Measurements from ENCODE around the gene VWA8.
"Not testable (repeated sequence)": the region's sequence is repeated elsewhere in the genome, so short reads cannot be mapped to it uniquely, and the experiment has no call there.

Gene VWA8

DNA sequence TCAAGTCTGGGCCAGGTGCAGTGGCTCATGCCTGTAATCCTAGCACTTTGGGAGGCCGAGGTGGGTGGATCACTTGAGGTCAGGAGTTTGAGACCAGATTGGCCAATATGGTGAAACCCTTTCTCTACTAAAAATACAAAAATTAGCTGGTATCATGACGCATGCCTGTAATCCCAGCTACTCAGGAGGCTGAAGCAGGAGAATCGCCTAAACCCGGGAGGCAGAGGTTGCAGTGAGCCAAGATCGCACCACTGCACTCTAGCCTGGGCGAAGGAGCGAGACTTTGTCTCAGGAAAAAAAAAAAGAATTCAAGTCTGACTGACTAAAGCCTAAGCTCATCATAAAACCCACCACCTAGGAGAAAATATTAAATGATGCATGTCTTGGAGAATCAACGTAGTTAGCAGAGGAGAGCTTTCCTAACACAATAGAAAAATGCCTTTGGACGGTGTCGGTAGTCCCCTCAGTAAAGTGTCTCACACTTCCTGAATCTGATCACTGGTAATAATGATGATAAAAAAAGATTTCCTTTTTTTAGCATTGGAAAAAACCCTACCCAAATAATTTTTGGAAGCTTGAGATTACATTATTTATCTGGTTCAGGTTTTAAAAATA lies 313.1 kb downstream of the VWA8 start:
- not testable (repeated sequence) for DNase-seq (ENCODE audit: low spot score)

DNA sequence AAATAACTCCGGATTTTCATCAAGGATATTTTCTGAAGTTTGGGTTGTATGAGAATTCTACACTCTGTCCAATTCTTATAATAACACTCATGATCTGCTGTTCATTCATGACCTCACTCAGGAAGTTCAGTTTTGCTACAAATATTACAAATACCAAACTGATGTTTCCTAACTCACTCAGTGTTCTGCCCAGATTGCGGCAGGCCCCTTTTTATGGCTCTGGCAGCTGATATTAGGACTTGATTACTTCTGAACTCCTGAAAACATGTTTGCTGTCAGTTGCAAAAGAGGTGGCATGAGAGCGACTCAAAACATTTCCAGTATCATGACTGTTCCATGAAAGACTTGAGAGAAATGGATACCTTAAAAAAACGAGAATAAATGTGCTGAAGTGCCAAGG lies 315.6 kb downstream of the VWA8 start:
- no peak for DNase-seq (ENCODE audit: low spot score)

GRCh38 chr13:41644742-41645141 lies 316.2 kb downstream of the VWA8 start:
- no peak for DNase-seq (ENCODE audit: low spot score)

DNA sequence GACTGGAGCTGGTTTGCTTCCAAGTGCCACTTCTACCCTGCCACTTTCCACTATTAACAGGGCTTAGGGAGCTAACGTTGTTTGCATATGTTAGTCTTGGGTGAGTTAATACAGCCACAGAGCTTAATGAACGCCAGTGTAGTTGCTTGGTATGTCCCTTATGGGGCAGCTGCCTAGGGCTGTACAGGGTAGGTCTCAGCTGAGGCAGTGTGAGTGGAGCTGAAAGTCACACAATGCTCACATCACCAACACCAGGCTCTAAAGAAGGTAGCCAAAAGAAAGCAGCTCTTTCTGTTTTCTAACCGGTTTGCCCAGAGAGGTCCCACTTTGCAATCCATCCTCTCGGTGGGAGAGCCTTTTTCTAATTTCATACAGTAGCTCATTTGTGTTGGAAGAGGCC lies 317.4 kb downstream of the VWA8 start:
- no peak for DNase-seq (ENCODE audit: low spot score)

DNA sequence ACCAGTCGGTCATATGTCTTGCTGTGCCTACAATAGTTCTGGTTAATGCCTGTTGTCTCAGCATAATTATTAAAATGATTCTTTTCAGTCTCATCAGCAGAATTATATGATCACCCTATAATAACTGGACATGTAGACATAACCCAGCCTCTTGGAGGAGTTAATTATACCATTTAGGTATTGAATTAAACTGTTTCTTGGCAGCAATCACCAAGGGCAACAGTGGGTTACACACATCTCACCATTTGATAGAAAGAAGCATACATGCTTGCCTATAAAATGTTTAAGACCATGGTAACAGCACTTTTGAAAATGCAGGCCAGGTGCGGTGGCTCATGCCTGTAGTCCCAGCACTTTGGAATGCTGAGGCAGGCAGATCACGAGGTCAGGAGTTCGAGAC lies 318.9 kb downstream of the VWA8 start:
- DNase-seq (ENCODE audit: low spot score) = no peak

DNA sequence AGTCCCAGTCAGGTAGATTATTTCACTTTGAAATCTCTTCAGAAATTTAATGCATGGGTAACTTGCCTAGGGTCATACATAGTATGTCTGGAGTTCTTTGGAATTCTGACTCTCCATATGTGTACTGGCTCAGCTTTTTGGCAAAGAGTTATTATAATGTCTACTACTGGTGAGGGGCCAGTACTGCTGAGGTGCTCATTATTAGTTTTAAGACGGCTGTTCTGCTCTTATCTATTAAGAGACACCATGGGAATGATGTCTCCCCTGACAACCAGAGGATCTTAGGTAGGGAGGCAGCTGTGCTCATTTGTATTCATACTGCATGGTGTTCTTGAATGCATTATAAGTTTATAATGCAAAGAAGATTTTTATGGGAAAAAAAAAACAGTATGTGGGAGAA lies 319.5 kb downstream of the VWA8 start:
- DNase-seq (ENCODE audit: low spot score) = no peak

DNA sequence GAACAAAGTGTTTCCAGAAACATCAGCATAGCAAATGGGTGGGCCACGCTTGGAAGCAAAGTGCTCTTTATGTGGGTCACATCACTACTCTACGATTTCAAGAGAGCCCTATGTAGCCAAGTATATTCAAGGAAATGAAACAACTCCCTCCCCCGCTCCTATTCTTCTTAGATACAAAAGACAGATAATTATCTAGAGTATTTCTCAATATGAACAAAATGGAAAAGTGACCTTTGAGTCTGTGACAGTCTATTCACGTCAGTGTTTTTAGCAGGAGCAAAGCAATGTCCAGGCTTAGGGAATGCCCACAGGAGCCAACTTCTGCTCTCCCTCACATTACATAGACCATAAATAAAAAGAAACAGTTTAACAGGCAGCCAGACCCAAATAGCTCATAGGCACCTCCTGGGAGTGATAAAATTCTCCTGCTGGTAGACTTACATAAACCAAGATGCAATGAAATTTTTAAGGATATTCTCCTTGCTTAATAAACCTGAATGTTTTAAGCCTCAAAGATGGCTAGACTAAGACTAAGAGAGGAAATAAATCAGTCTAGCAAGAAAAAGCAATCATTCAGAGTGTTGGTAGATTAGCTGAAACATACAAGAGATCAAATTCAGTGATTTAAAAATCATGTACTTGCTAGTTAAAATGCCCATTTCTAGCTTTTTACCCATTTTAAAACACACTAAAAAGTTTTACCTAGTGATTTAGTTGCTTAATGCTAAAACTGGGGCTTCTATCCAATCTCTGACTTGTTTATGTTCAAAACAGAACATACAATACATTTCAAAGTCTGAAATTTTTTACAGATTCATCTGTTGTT lies 320.7 kb downstream of the VWA8 start:
- no peak for DNase-seq (ENCODE audit: low spot score)

- no peak for DNase-seq (ENCODE audit: low spot score)
Measured at GRCh38 chr13:41639237-41639904, 321.5 kb downstream of the VWA8 start.

- no peak for DNase-seq (ENCODE audit: low spot score)
Measured at GRCh38 chr13:41637586-41637985, 323.3 kb downstream of the VWA8 start.

GRCh38 chr13:41637032-41637431 lies 323.9 kb downstream of the VWA8 start:
- DNase-seq (ENCODE audit: low spot score) = not testable (repeated sequence)

GRCh38 chr13:41636590-41636989 lies 324.3 kb downstream of the VWA8 start:
- not testable (repeated sequence) for DNase-seq (ENCODE audit: low spot score)

DNA sequence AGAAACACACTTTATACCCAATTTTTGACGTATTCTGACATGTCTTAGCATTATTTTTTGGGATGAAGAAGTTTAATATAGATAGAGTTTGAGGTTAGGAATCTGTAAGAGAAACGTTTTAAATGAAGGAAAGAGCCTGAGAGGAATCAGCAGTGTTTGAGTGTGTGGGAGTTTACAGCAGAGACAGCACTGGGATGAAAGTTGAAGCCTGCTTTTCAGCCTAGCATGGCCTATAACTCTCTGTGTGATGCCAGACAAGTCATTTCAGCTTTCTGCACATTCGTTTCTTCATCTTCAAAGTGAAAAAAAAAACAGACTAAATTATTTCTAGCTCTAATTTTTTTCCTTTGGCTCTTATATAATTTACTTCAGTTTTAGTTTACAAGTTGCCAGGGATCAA lies 326.5 kb downstream of the VWA8 start:
- DNase-seq (ENCODE audit: low spot score) = no peak

DNA sequence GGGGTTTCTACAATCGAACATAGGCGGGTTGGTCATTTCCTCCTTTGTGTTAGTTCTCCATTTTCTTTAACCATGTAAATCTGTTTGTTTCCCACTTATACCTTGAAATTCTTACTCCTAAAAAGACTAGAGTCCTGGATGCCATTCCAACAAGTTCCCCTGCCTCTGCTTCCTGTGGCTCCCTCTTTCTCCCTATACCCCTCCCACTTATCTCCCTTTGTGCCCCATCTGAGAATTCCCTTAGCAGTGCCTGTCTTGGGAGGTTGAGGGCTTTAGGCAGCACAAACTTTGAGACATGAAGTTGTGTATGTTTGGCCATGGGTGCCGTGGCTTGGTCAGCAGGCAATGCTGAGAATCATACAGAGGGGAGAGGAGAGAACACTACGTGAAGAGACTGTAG lies 327.1 kb downstream of the VWA8 start:
- no peak for DNase-seq (ENCODE audit: low spot score)

DNA sequence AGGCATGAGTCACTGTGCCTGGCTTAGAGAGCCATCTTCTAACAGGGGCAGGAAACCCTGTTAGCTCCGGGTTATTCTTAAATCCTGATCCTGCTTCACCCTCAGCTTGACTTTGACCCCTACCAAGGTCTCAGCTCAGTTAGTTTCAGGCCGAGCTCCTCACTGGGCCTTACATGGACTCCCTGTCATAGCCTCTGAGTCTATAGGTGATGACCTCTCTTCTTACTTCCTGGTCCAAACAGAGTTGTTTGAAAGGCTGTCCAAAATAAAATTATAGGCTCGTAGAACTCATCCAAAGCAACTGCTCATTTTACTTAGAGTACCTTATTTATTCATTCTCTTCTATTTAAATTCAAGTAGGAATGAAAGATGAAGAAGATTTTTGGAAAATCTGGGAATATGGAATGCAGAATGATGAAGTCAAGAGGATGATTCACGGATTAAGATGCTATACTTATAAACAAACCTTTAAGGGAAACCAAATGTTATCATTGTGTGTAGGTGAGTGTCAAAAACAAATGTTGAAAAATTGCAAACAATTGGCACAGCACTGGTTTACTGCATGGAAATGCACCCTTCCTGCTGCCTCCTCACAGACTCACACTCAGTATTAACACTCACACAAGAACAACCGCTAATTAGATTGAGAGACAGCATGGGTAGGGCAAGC lies 329.5 kb downstream of the VWA8 start:
- DNase-seq (ENCODE audit: low spot score) = no peak

- no peak for DNase-seq (ENCODE audit: low spot score)
Measured at GRCh38 chr13:41627425-41627824, 333.5 kb downstream of the VWA8 start.

DNA sequence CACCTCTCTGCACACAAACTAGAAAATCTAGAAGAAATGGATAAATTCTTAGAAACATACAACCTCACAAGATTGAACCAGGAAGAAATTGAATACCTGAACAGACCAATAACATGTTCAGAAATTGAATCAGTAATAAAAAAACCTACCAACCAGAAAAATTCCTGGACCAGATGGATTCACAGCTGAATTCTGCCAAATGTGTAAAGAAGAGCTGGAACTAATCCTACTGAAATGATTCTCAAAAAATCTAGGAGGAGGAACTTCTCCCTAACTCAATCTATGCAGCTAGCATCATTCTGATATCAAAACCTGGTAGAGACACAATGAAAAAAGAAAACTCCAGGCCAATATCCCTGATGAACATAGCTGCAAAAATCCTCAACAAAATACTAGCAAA lies 336.9 kb downstream of the VWA8 start:
- no peak for DNase-seq (ENCODE audit: low spot score)

DNA sequence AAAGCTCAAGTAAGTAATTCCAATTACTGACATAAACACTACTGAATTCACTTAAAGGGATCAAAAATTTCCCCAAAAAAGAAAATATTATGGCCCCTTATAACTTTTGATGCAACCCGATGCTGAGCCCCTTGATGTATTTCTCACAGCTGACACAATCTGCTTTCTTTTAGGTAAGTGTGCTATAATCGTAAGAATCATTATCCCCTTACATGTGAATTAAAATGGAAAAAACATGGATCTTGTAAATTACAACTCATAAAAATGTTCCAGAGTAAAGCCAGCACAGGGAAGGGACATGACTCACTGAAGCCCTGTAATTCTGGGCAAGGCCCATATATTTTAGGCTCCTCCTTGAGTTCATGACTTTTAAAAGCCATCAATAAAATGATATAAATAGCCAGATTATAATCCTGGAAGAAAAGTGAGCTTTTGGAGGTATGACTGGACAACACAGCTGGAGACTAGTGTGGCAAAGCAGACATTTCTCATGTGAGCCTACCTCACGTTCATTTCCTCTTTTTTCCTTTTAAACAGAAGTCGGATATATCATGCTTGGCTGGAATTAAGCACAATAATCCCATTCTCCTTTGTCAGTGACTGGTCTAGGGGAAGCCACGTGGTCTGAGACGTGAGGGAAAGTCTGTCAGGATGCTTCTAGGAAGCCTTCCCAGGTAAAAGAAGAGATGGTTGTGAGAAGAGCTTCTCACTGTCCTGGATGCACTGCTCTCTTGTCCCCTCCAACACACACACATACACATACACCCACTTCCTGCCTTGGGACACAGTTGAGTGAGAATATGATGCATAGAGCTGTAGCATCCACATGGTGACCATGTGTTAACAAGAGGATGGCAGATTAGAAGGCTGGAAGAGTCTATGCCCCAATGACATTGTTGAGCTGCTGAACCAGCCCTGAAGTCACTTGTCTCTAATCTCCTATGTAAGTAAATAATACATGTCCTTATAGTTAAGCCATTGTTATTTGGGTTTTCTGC lies 338.2 kb downstream of the VWA8 start:
- no peak for DNase-seq (ENCODE audit: low spot score)

- DNase-seq (ENCODE audit: low spot score) = no peak
Measured at GRCh38 chr13:41621716-41622431, 339.0 kb downstream of the VWA8 start.

DNA sequence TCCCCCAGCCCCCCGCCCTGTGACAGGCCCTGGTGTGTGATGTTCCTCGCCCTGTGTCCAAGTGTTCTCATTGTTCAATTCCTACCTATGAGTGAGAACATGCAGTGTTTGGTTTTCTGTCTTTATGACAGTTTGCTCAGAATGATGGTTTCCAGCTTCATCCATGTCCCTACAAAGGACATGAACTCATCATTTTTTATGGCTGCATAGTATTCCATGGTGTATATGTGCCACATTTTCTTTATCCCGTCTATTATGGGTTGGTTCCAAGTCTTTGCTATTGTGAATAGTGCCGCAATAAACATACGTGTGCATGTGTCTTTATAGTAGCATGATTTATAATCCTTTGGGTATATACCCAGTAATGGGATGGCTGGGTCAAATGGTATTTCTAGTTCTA lies 343.3 kb downstream of the VWA8 start:
- not testable (repeated sequence) for DNase-seq (ENCODE audit: low spot score)

DNA sequence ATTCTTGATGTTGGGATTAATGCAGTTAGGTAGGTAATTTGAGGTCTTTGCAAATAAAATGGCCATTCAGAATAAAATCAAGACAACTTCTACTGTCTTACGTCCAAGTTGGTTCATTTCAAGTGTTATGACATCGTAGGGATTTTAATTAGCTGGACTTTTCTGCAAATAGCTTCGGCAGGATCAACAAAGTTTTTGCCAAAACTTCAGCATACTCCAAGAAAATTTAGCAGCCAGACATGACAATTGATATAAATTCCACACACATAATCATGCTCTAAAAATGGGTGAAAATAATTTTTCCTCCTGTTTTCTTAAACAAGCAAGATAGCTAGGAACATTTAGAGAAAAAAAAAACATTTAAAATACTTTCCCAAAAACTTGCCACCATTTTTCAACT lies 344.8 kb downstream of the VWA8 start:
- DNase-seq (ENCODE audit: low spot score) = no peak

Measured in SK-N-DZ (cell line).